HepG2 (cell line): ENCODE data around the gene DDAH2. TPM values are rescaled to one million over a fixed set of nuclear protein-coding genes. Genes with fewer than 3 reads are reported as not detected.

Experiments used
- GPN1 ChIP-seq: sonication (generic); formaldehyde crosslinking; IDR thresholded peaks from 2 replicates; pipeline ENCODE4 v1.5.1; 2020; ENCODE audit warnings: missing genetic modification reagents, borderline replicate concordance
- NONO ChIP-seq, 2 experiments: fragments of 450-650 bp in 1 of 2; sonication (generic) in 1 of 2; formaldehyde crosslinking in 1 of 2; IDR thresholded peaks in 1 of 2; conservative IDR thresholded peaks in 1 of 2; 2 replicates each; pipeline versions ENCODE4 v1.6.1 to v1.8.0; 2017 to 2022; ENCODE audit warnings: mild to moderate bottlenecking in 1 of 2, missing genetic modification reagents in 1 of 2, moderate library complexity in 1 of 2
- PRMT3 ChIP-seq: sonication (generic); formaldehyde crosslinking; IDR thresholded peaks from 2 replicates; pipeline ENCODE4 v1.8.1; 2022; ENCODE audit warnings: low read depth, mild to moderate bottlenecking, moderate library complexity, missing genetic modification reagents, borderline replicate concordance
- polyA plus RNA-seq, 8 experiments: library from polyadenylated mRNA; depleted of rRNA in 3 of 8; stranded (reverse) in 7 of 8; unstranded in 1 of 8; fragments of >200 nt; fragmentation: Illumina TruSeq in 4 of 8; extraction: Trizol in 4 of 8; gene quantifications; 2 replicates each; pipeline versions ENCODE4 v1.2.1 to v1.2.3, GENCODE V29; 2011 to 2016; ENCODE audit warnings: low read depth in 4 of 8, missing spikeins in 1 of 8, mixed read lengths in 1 of 8; ENCODE audit not compliant: insufficient read depth in 1 of 8
- total RNA-seq, 5 experiments: library from RNA; depleted of rRNA; stranded (reverse); fragments of >200 nt; fragmentation: Illumina TruSeq; extraction: Trizol; gene quantifications; 2 replicates each; pipeline ENCODE4 v1.2.3, GENCODE V29; 2016; ENCODE audit warnings: low read depth in 1 of 5
- TF ChIP-seq, protein P1 (sequence below), 2 experiments: sonication (generic) in 1 of 2; formaldehyde crosslinking in 1 of 2; IDR thresholded peaks; 2 replicates each; pipeline versions ENCODE4 v1.6.1 to v1.9.0; 2014 to 2022; ENCODE audit warnings: antibody characterized with exemption in 1 of 2, borderline replicate concordance in 1 of 2, inconsistent platforms in 1 of 2, low read depth in 1 of 2, missing genetic modification reagents in 1 of 2
- TF ChIP-seq, protein P2 (sequence below): sonication (generic); formaldehyde crosslinking; IDR thresholded peaks from 2 replicates; pipeline ENCODE4 v1.8.0; 2022; ENCODE audit warnings: missing genetic modification reagents, mild to moderate bottlenecking, moderate library complexity, borderline replicate concordance
- TF ChIP-seq, protein P3 (sequence below): IDR thresholded peaks from 2 replicates; pipeline ENCODE4 v1.6.1; 2016; ENCODE audit warnings: low read depth, missing genetic modification reagents, missing compliant biosample characterization
- TF ChIP-seq, protein P4 (sequence below): sonication (generic); formaldehyde crosslinking; IDR thresholded peaks from 2 replicates; pipeline ENCODE4 v1.4.0; 2020; ENCODE audit warnings: missing genetic modification reagents, borderline replicate concordance

Gene DDAH2
- total and polyA plus RNA-seq, 2 of the 13 experiments (the other 11 are each of a cell fraction or from before 2014, with no cell fraction given), result 16.4 to 21.1 TPM

- TF ChIP-seq, protein P1, sequence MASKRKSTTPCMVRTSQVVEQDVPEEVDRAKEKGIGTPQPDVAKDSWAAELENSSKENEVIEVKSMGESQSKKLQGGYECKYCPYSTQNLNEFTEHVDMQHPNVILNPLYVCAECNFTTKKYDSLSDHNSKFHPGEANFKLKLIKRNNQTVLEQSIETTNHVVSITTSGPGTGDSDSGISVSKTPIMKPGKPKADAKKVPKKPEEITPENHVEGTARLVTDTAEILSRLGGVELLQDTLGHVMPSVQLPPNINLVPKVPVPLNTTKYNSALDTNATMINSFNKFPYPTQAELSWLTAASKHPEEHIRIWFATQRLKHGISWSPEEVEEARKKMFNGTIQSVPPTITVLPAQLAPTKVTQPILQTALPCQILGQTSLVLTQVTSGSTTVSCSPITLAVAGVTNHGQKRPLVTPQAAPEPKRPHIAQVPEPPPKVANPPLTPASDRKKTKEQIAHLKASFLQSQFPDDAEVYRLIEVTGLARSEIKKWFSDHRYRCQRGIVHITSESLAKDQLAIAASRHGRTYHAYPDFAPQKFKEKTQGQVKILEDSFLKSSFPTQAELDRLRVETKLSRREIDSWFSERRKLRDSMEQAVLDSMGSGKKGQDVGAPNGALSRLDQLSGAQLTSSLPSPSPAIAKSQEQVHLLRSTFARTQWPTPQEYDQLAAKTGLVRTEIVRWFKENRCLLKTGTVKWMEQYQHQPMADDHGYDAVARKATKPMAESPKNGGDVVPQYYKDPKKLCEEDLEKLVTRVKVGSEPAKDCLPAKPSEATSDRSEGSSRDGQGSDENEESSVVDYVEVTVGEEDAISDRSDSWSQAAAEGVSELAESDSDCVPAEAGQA (IDR thresholded peaks at IDR 0.05; ENCODE audit: low read depth), result no peak
- TF ChIP-seq, protein P1 (CRISPR knock-in tag; IDR thresholded peaks at IDR 0.05; ENCODE audit: borderline replicate concordance), result no peak
- TF ChIP-seq, protein P2, sequence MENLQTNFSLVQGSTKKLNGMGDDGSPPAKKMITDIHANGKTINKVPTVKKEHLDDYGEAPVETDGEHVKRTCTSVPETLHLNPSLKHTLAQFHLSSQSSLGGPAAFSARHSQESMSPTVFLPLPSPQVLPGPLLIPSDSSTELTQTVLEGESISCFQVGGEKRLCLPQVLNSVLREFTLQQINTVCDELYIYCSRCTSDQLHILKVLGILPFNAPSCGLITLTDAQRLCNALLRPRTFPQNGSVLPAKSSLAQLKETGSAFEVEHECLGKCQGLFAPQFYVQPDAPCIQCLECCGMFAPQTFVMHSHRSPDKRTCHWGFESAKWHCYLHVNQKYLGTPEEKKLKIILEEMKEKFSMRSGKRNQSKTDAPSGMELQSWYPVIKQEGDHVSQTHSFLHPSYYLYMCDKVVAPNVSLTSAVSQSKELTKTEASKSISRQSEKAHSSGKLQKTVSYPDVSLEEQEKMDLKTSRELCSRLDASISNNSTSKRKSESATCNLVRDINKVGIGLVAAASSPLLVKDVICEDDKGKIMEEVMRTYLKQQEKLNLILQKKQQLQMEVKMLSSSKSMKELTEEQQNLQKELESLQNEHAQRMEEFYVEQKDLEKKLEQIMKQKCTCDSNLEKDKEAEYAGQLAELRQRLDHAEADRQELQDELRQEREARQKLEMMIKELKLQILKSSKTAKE (CRISPR knock-in tag), result no peak
- TF ChIP-seq, protein P3, sequence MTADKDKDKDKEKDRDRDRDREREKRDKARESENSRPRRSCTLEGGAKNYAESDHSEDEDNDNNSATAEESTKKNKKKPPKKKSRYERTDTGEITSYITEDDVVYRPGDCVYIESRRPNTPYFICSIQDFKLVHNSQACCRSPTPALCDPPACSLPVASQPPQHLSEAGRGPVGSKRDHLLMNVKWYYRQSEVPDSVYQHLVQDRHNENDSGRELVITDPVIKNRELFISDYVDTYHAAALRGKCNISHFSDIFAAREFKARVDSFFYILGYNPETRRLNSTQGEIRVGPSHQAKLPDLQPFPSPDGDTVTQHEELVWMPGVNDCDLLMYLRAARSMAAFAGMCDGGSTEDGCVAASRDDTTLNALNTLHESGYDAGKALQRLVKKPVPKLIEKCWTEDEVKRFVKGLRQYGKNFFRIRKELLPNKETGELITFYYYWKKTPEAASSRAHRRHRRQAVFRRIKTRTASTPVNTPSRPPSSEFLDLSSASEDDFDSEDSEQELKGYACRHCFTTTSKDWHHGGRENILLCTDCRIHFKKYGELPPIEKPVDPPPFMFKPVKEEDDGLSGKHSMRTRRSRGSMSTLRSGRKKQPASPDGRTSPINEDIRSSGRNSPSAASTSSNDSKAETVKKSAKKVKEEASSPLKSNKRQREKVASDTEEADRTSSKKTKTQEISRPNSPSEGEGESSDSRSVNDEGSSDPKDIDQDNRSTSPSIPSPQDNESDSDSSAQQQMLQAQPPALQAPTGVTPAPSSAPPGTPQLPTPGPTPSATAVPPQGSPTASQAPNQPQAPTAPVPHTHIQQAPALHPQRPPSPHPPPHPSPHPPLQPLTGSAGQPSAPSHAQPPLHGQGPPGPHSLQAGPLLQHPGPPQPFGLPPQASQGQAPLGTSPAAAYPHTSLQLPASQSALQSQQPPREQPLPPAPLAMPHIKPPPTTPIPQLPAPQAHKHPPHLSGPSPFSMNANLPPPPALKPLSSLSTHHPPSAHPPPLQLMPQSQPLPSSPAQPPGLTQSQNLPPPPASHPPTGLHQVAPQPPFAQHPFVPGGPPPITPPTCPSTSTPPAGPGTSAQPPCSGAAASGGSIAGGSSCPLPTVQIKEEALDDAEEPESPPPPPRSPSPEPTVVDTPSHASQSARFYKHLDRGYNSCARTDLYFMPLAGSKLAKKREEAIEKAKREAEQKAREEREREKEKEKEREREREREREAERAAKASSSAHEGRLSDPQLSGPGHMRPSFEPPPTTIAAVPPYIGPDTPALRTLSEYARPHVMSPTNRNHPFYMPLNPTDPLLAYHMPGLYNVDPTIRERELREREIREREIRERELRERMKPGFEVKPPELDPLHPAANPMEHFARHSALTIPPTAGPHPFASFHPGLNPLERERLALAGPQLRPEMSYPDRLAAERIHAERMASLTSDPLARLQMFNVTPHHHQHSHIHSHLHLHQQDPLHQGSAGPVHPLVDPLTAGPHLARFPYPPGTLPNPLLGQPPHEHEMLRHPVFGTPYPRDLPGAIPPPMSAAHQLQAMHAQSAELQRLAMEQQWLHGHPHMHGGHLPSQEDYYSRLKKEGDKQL (CRISPR knock-in tag), result no peak
- TF ChIP-seq PRMT3 (CRISPR knock-in tag) (no peak), GPN1 (CRISPR knock-in tag) (no peak), NONO (IDR thresholded peaks at IDR 0.05) (no peak), NONO (CRISPR knock-in tag; conservative IDR thresholded peaks at IDR 0.05) (no peak)
- TF ChIP-seq, protein P4, sequence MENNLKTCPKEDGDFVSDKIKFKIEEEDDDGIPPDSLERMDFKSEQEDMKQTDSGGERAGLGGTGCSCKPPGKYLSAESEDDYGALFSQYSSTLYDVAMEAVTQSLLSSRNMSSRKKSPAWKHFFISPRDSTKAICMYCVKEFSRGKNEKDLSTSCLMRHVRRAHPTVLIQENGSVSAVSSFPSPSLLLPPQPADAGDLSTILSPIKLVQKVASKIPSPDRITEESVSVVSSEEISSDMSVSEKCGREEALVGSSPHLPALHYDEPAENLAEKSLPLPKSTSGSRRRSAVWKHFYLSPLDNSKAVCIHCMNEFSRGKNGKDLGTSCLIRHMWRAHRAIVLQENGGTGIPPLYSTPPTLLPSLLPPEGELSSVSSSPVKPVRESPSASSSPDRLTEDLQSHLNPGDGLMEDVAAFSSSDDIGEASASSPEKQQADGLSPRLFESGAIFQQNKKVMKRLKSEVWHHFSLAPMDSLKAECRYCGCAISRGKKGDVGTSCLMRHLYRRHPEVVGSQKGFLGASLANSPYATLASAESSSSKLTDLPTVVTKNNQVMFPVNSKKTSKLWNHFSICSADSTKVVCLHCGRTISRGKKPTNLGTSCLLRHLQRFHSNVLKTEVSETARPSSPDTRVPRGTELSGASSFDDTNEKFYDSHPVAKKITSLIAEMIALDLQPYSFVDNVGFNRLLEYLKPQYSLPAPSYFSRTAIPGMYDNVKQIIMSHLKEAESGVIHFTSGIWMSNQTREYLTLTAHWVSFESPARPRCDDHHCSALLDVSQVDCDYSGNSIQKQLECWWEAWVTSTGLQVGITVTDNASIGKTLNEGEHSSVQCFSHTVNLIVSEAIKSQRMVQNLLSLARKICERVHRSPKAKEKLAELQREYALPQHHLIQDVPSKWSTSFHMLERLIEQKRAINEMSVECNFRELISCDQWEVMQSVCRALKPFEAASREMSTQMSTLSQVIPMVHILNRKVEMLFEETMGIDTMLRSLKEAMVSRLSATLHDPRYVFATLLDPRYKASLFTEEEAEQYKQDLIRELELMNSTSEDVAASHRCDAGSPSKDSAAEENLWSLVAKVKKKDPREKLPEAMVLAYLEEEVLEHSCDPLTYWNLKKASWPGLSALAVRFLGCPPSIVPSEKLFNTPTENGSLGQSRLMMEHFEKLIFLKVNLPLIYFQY (CRISPR knock-in tag), result no peak
Measured at GRCh38 chr6:31769684-31770371, 40.7 kb upstream of the DDAH2 start (continued).
